HEK293 (cell line): Measurements from ENCODE around the gene NUDT8.

ENCODE experiments used
- ZBTB21 ChIP-seq: fragments of 450-650 bp; formaldehyde crosslinking; IDR thresholded peaks from 2 replicates; pipeline ENCODE4 v1.5.1; 2017; ENCODE audit warnings: missing biosample characterization, missing genetic modification characterization
- ZNF114 ChIP-seq: fragments of 450-650 bp; formaldehyde crosslinking; IDR thresholded peaks from 2 replicates; pipeline ENCODE4 v1.5.0; 2017; ENCODE audit warnings: missing biosample characterization, missing genetic modification characterization
- ZNF274 ChIP-seq, 2 experiments: fragments of 200-500 bp in 1 of 2; fragments of 450-650 bp in 1 of 2; sonication (Bioruptor generic) in 1 of 2; formaldehyde crosslinking in 1 of 2; IDR thresholded peaks; 2 replicates each; pipeline versions ENCODE4 v1.5.1 to v1.6.1; 2014 to 2016; ENCODE audit warnings: borderline replicate concordance in 1 of 2, inconsistent platforms in 1 of 2, low read length in 1 of 2, missing biosample characterization in 1 of 2, missing genetic modification characterization in 1 of 2
- TF ChIP-seq, protein P1 (sequence below): fragments of 450-650 bp; formaldehyde crosslinking; IDR thresholded peaks from 2 replicates; pipeline ENCODE4 v1.5.1; 2016; ENCODE audit warnings: missing biosample characterization, missing genetic modification characterization
- TF ChIP-seq, protein P2 (sequence below): fragments of 450-650 bp; formaldehyde crosslinking; IDR thresholded peaks from 2 replicates; pipeline ENCODE4 v1.5.1; 2017; ENCODE audit warnings: missing biosample characterization, mild to moderate bottlenecking, missing genetic modification characterization, moderate library complexity
- TF ChIP-seq, protein P3 (sequence below): fragments of 450-650 bp; formaldehyde crosslinking; IDR thresholded peaks from 2 replicates; pipeline ENCODE4 v1.5.1; 2017; ENCODE audit warnings: missing biosample characterization, missing genetic modification characterization

DNA sequence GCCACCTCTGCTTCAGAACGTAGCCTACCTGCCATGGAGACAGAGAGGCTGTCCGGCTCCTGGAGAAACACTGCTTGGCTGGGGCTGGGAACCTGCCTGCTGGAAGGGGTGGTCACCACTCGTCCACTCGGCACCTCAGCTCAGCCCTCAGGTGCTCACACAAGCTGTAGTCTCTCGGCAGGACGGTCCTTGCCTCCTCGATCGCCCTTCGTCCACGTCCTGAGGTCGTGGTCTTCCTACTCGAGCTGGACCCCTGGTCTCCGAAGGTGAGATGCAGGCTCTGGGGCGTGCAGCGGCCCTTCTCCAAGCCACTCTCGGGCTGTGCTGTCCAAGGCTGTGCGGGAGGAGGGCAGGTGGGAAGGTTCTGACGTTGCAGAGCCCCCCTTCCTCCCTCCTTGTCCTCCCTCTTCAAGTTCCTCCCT is 9.7 kb upstream of the NUDT8 start, which contains the start of gene TBX10:
- TF ChIP-seq, protein P1, sequence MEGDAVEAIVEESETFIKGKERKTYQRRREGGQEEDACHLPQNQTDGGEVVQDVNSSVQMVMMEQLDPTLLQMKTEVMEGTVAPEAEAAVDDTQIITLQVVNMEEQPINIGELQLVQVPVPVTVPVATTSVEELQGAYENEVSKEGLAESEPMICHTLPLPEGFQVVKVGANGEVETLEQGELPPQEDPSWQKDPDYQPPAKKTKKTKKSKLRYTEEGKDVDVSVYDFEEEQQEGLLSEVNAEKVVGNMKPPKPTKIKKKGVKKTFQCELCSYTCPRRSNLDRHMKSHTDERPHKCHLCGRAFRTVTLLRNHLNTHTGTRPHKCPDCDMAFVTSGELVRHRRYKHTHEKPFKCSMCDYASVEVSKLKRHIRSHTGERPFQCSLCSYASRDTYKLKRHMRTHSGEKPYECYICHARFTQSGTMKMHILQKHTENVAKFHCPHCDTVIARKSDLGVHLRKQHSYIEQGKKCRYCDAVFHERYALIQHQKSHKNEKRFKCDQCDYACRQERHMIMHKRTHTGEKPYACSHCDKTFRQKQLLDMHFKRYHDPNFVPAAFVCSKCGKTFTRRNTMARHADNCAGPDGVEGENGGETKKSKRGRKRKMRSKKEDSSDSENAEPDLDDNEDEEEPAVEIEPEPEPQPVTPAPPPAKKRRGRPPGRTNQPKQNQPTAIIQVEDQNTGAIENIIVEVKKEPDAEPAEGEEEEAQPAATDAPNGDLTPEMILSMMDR (tag by site-specific recombination), result no peak
- TF ChIP-seq, protein P2, sequence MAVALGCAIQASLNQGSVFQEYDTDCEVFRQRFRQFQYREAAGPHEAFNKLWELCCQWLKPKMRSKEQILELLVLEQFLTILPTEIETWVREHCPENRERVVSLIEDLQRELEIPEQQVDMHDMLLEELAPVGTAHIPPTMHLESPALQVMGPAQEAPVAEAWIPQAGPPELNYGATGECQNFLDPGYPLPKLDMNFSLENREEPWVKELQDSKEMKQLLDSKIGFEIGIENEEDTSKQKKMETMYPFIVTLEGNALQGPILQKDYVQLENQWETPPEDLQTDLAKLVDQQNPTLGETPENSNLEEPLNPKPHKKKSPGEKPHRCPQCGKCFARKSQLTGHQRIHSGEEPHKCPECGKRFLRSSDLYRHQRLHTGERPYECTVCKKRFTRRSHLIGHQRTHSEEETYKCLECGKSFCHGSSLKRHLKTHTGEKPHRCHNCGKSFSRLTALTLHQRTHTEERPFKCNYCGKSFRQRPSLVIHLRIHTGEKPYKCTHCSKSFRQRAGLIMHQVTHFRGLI, result no peak
- TF ChIP-seq ZNF274 (IDR thresholded peaks at IDR 0.05; ENCODE audit: low read length) (no peak), ZNF274 (tag by site-specific recombination; IDR thresholded peaks at IDR 0.05; ENCODE audit: borderline replicate concordance) (no peak), ZBTB21 (tag by site-specific recombination) (no peak), ZNF114 (no peak)
- TF ChIP-seq, protein P3, sequence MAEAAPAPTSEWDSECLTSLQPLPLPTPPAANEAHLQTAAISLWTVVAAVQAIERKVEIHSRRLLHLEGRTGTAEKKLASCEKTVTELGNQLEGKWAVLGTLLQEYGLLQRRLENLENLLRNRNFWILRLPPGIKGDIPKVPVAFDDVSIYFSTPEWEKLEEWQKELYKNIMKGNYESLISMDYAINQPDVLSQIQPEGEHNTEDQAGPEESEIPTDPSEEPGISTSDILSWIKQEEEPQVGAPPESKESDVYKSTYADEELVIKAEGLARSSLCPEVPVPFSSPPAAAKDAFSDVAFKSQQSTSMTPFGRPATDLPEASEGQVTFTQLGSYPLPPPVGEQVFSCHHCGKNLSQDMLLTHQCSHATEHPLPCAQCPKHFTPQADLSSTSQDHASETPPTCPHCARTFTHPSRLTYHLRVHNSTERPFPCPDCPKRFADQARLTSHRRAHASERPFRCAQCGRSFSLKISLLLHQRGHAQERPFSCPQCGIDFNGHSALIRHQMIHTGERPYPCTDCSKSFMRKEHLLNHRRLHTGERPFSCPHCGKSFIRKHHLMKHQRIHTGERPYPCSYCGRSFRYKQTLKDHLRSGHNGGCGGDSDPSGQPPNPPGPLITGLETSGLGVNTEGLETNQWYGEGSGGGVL (tag by site-specific recombination), result no peak
